IMR-90 (cell line): ENCODE data around the gene SLC38A1. TPM values are rescaled to one million over a fixed set of nuclear protein-coding genes. Genes with fewer than 3 reads are reported as not detected.

Source experiments
- ATAC-seq: fragments of 200-7000 bp; cut with Tn5 transposase; 2 replicates; pipeline ENCODE4 v1.9.1; 2020; ENCODE audit warnings: low read depth, mild to moderate bottlenecking, moderate library complexity
- BruUV-seq: library from RNA; stranded (reverse); fragments of 400-500 nt; replicated peaks from 2 replicates; lab custom pipeline; 2021; lab: Mats Ljungman, UMichigan
- CTCF ChIA-PET: fragments of 300-600 bp; formaldehyde crosslinking; extraction: SDS; loops from one replicate; lab custom pipeline; 2021; ENCODE audit warnings: antibody characterized with exemption; lab: Yijun Ruan, JAX
- POLR2A ChIA-PET: fragments of 300-600 bp; sonication (Branson Sonifier 250); formaldehyde crosslinking; loops from one replicate; lab custom pipeline; 2022; ENCODE audit warnings: antibody characterized with exemption; ENCODE audit not compliant: unreplicated experiment; lab: Charles Lee
- DNase-seq: peaks from one replicate; pipeline ENCODE4 v3.0.0; 2013
- H2AFZ ChIP-seq: replicated peaks from 2 replicates; pipeline ENCODE3; 2013; ENCODE audit warnings: low read length, mild to moderate bottlenecking; ENCODE audit not compliant: poor library complexity
- H2AK5ac ChIP-seq: 2 replicates; pipeline ENCODE4 v1.6.1; 2013; ENCODE audit warnings: low read depth, low read length, inconsistent platforms
- H2AK9ac ChIP-seq: replicated peaks from 2 replicates; pipeline ENCODE3; 2013; ENCODE audit warnings: mild to moderate bottlenecking, low read depth, low read length, moderate library complexity; ENCODE audit not compliant: poor library complexity
- H2BK120ac ChIP-seq: 2 replicates; pipeline ENCODE4 v1.6.1; 2013; ENCODE audit warnings: low read depth, low read length, inconsistent platforms
- H2BK15ac ChIP-seq: 3 replicates; pipeline ENCODE4 v1.6.1; 2013; ENCODE audit warnings: low read depth, low read length, inconsistent platforms
- H2BK20ac ChIP-seq: 2 replicates; pipeline ENCODE4 v1.6.1; 2013; ENCODE audit warnings: low read depth, mild to moderate bottlenecking, inconsistent platforms, low read length, moderate library complexity
- H2BK5ac ChIP-seq: 2 replicates; pipeline ENCODE4 v1.6.1; 2013; ENCODE audit warnings: mild to moderate bottlenecking, low read depth, low read length, inconsistent platforms; ENCODE audit not compliant: poor library complexity, severe bottlenecking
- H3K14ac ChIP-seq: replicated peaks from 2 replicates; pipeline ENCODE4 v1.6.1; 2013; ENCODE audit warnings: low read depth, low read length, inconsistent platforms
- H3K18ac ChIP-seq: 2 replicates; pipeline ENCODE4 v1.6.1; 2013; ENCODE audit warnings: low read depth, low read length, control low read depth
- H3K23ac ChIP-seq: 2 replicates; pipeline ENCODE4 v1.6.1; 2013; ENCODE audit warnings: low read depth, low read length, inconsistent platforms
- H3K27ac ChIP-seq: 2 replicates; pipeline ENCODE4 v1.5.1; 2013; ENCODE audit warnings: mild to moderate bottlenecking, control low read depth, low read length; ENCODE audit not compliant: insufficient read depth
- H3K27me3 ChIP-seq: 2 replicates; pipeline ENCODE4 v1.6.1; 2013; ENCODE audit warnings: low read length; ENCODE audit not compliant: control insufficient read depth, insufficient read depth
- H3K36me3 ChIP-seq: 2 replicates; pipeline ENCODE4 v1.6.1; 2013; ENCODE audit warnings: low read length, mixed read lengths; ENCODE audit not compliant: control insufficient read depth, insufficient read depth
- H3K4ac ChIP-seq: 2 replicates; pipeline ENCODE4 v1.6.1; 2013; ENCODE audit warnings: low read depth, low read length, inconsistent platforms
- H3K4me1 ChIP-seq: 2 replicates; pipeline ENCODE4 v1.6.1; 2013; ENCODE audit warnings: low read length, mixed read lengths; ENCODE audit not compliant: control insufficient read depth, insufficient read depth
- H3K4me2 ChIP-seq: 2 replicates; pipeline ENCODE4 v1.6.1; 2013; ENCODE audit warnings: low read depth, mild to moderate bottlenecking, control low read depth, low read length, moderate library complexity
- H3K4me3 ChIP-seq: 2 replicates; pipeline ENCODE4 v1.5.1; 2013; ENCODE audit warnings: low read depth, mild to moderate bottlenecking, control low read depth, low read length, moderate library complexity; ENCODE audit not compliant: insufficient read depth
- H3K56ac ChIP-seq: 2 replicates; pipeline ENCODE4 v1.6.1; 2013; ENCODE audit warnings: low read length, inconsistent platforms; ENCODE audit not compliant: insufficient read depth; ENCODE audit errors: extremely low read depth
- H3K79me1 ChIP-seq, 2 experiments: 2 replicates each; pipeline ENCODE4 v1.6.1; 2013; ENCODE audit warnings: low read length in 2 of 2, inconsistent platforms in 1 of 2, low read depth in 1 of 2
- H3K9ac ChIP-seq: 2 replicates; pipeline ENCODE4 v1.6.1; 2013; ENCODE audit warnings: low read depth, low read length, control low read depth
- H3K9me1 ChIP-seq: 2 replicates; pipeline ENCODE4 v1.6.1; 2013; ENCODE audit warnings: low read length, inconsistent platforms; ENCODE audit not compliant: insufficient read depth
- H3K9me3 ChIP-seq: 2 replicates; pipeline ENCODE4 v1.6.1; 2013; ENCODE audit warnings: low read length; ENCODE audit not compliant: control insufficient read depth, insufficient read depth
- H4K20me1 ChIP-seq: 2 replicates; pipeline ENCODE4 v1.6.1; 2013; ENCODE audit warnings: low read length, inconsistent platforms; ENCODE audit not compliant: insufficient read depth
- H4K5ac ChIP-seq: 2 replicates; pipeline ENCODE4 v1.6.1; 2013; ENCODE audit warnings: mild to moderate bottlenecking, low read depth, low read length, control low read depth
- H4K8ac ChIP-seq, 2 experiments: 2 replicates each; pipeline ENCODE4 v1.6.1; 2013; ENCODE audit warnings: low read depth in 2 of 2, low read length in 2 of 2, control low read depth in 1 of 2, inconsistent platforms in 1 of 2
- H4K91ac ChIP-seq: 2 replicates; pipeline ENCODE4 v1.6.1; 2013; ENCODE audit warnings: low read depth, low read length, inconsistent platforms; ENCODE audit not compliant: insufficient read depth
- POLR2A ChIP-seq: IDR thresholded peaks from 2 replicates; pipeline ENCODE4 v1.6.1; 2012; ENCODE audit warnings: mild to moderate bottlenecking, low read depth, low read length
- WGBS, 2 experiments: methylation state at CpG; one replicate each; pipeline versions ENCODE4 v1.1.5 to v1.1.7; 2013; ENCODE audit warnings: missing lambda C conversion rate in 2 of 2; ENCODE audit not compliant: insufficient read length in 1 of 2; ENCODE audit errors: extremely low coverage in 2 of 2; 5-methylcytosine and 5-hydroxymethylcytosine counted together
- dilution Hi-C: fragments of 300-500 bp; cut with HindIII; formaldehyde crosslinking; loops from one replicate; pipeline ENCODE4 v1.14.3; 2018; ENCODE audit warnings: low sequenced_read_pairs; ENCODE audit not compliant: unreplicated experiment
- in situ Hi-C: fragments of 300-500 bp; cut with MboI; formaldehyde crosslinking; loops from 3 replicates; pipeline ENCODE4 v1.14.3; 2019; ENCODE audit warnings: low sequenced_read_pairs, inconsistent platforms, mixed read lengths
- intact Hi-C: fragments of 100-400 bp; cut with micrococcal nuclease; formaldehyde crosslinking; loops from 2 replicates; pipeline ENCODE4 v1.10.0; 2022
- polyA plus RNA-seq, 3 experiments: library from polyadenylated mRNA; depleted of rRNA; stranded (reverse); fragments of >200 nt; gene quantifications; 2 replicates each; pipeline ENCODE4 v1.2.3, GENCODE V29; 2012; ENCODE audit warnings: low replicate concordance in 1 of 3
- total RNA-seq: library from RNA; depleted of rRNA; stranded (reverse); fragments of >200 nt; gene quantifications from 2 replicates; pipeline ENCODE4 v1.2.3, GENCODE V29; 2012
- TF ChIP-seq, protein P1 (sequence below): fragments of 150-350 bp; IDR thresholded peaks from 2 replicates; pipeline ENCODE4 v1.6.1; 2016; ENCODE audit warnings: low read depth, mild to moderate bottlenecking, low read length, moderate library complexity, borderline replicate concordance

The SLC38A1 gene
- total and polyA plus RNA-seq, 2 of the 4 experiments (the other 2 are of a cell fraction): 22.8 to 61.5 TPM

DNA sequence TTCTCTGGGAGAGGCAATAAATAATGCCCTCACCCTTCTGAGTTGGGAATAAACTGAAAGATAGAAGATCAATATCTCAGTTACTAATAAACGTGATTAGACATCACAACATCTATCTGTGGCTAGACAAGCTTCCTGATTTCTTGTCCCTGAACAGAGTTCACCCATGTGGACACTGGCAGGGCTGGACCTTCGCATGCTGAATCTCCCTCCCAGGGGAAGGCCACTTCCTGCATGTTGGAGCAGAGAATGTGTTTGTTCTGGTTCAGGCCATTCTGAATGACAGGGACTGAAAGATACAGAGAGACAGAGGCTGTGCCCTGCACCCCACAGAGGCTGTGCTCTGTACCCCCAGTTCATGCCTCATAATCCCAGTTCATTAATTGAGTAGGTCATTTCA, 132.6 kb downstream of the SLC38A1 start:
- Histone ChIP-seq H3K4ac (no peak overlapping the region), H3K36me3 (no peaks in the 10 kb centered on the region), H3K9ac (no peak overlapping the region), H2BK120ac (no peak overlapping the region), H3K18ac (no peak overlapping the region), H2AK5ac (no peak overlapping the region), H3K23ac (no peak overlapping the region), H2BK5ac (no peak overlapping the region), H4K91ac (no peak overlapping the region), H3K27ac (no peak overlapping the region), H4K8ac (no peak overlapping the region), H3K79me1 (no peaks in the 10 kb centered on the region), H2BK20ac (no peak overlapping the region), H3K4me3 (no peak overlapping the region), H3K27me3 (peaks cover 5% of the 10 kb centered on the region), H2BK15ac (no peak overlapping the region), H3K4me1 (no peaks in the 10 kb centered on the region), H4K20me1 (no peaks in the 10 kb centered on the region), H3K56ac (no peak overlapping the region), H2AFZ (no peak overlapping the region), H2AK9ac (no peak overlapping the region), H4K5ac (no peak overlapping the region), H3K4me2 (no peak overlapping the region), H3K9me1 (no peaks in the 10 kb centered on the region), H3K9me3 (no peaks in the 10 kb centered on the region), H3K14ac (no peak overlapping the region)
- no peak for ATAC-seq
- dilution Hi-C loops (no loop called here), in situ Hi-C loops (no loop called here), intact Hi-C loops (no loop called here)
- POLR2A ChIA-PET: interaction anchor here (0.6 kb wide), 1 partner anchor 145 kb away, joined by 3 read pairs; no protein-coding TSS in a partner anchor
- no TSS peak for BruUV-seq
- no peak for TF ChIP-seq POLR2A
- TF ChIP-seq, protein P1, sequence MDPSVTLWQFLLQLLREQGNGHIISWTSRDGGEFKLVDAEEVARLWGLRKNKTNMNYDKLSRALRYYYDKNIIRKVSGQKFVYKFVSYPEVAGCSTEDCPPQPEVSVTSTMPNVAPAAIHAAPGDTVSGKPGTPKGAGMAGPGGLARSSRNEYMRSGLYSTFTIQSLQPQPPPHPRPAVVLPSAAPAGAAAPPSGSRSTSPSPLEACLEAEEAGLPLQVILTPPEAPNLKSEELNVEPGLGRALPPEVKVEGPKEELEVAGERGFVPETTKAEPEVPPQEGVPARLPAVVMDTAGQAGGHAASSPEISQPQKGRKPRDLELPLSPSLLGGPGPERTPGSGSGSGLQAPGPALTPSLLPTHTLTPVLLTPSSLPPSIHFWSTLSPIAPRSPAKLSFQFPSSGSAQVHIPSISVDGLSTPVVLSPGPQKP: no peak
- no peak for DNase-seq
- no CpG with 5 or more reads among the region's 2 CpGs for WGBS, 2 experiments
- CTCF ChIA-PET: interaction anchor here (2.7 kb wide), 1 partner anchor 11 kb away, joined by 12 read pairs; no protein-coding TSS in a partner anchor
